Peyer's patch (tissue), 4 donors: ENCODE data around the gene ASTL.

Source experiments
- POLR2A ChIP-seq, 2 donors: fragments of 450-650 bp; IDR thresholded peaks; one replicate each; pipeline ENCODE4 v1.5.1; 2017; ENCODE audit warnings: antibody characterized with exemption in 2 of 2, mild to moderate bottlenecking in 2 of 2, moderate library complexity in 2 of 2
- TF ChIP-seq, protein P1 (sequence below), 6 experiments: fragments of 450-650 bp in 4 of 6; fragments of 200-600 bp in 2 of 6; sonication (generic) in 1 of 6; IDR thresholded peaks; one replicate each; pipeline ENCODE4 v1.5.1; 2017 to 2019; ENCODE audit warnings: antibody characterized with exemption in 6 of 6, mild to moderate bottlenecking in 3 of 6, moderate library complexity in 1 of 6

DNA sequence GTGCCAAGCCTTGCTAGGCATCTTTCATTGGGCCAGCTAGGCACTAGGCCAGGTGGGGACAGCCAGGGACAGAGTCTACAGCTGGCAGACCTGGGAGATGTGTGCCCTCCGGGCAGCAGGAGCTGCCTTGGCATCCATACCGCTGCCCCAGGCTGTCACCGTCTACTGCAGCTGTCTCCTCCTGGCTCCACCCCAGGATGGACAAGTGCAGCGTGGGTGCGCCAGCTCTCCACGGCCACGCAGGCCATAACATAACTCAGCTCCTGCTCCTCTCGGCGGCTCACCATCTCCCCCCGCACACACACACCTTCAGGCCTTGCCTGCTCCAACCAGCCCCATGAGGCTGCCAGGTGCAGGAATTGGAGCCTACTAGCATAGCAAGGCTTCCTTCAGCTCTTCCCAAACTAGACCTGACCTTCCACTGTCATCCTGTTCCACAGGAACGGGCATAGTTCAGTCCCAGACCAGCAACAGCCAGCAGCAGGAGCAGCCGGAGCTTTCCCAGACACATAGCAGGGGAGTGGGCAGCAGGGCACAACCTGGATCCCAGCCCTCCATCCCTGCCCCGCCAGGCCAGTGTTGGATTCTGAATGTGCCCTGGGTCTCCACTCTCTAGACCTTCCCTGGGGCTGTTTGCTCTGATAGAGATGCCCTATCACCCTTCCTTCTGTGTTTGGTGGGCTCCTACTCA is 19.5 kb downstream of the ASTL start:
- TF ChIP-seq, protein P1, sequence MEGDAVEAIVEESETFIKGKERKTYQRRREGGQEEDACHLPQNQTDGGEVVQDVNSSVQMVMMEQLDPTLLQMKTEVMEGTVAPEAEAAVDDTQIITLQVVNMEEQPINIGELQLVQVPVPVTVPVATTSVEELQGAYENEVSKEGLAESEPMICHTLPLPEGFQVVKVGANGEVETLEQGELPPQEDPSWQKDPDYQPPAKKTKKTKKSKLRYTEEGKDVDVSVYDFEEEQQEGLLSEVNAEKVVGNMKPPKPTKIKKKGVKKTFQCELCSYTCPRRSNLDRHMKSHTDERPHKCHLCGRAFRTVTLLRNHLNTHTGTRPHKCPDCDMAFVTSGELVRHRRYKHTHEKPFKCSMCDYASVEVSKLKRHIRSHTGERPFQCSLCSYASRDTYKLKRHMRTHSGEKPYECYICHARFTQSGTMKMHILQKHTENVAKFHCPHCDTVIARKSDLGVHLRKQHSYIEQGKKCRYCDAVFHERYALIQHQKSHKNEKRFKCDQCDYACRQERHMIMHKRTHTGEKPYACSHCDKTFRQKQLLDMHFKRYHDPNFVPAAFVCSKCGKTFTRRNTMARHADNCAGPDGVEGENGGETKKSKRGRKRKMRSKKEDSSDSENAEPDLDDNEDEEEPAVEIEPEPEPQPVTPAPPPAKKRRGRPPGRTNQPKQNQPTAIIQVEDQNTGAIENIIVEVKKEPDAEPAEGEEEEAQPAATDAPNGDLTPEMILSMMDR (IDR thresholded peaks at IDR 0.05), result no peak
- TF ChIP-seq POLR2A (IDR thresholded peaks at IDR 0.05), result no peak
